Endothelial cell of umbilical vein (primary cell): ENCODE data around the gene SH3RF3. TPM values are rescaled to one million over a fixed set of nuclear protein-coding genes. Genes with fewer than 3 reads are reported as not detected.
"Not testable (repeated sequence)": the region's sequence is repeated elsewhere in the genome, so short reads cannot be mapped to it uniquely, and the experiment has no call there.

Experiments used
- BruUV-seq: library from RNA; stranded (reverse); fragments of 400-500 nt; replicated peaks from 2 replicates; lab custom pipeline; 2021; lab: Mats Ljungman, UMichigan
- CTCF ChIA-PET: fragments of 300-600, 350-600 bp; sonication (Branson Sonifier 250); formaldehyde crosslinking; loops from one replicate; lab custom pipeline; 2021; ENCODE audit warnings: antibody characterized with exemption, inconsistent platforms; lab: Charles Lee
- POLR2A ChIA-PET: fragments of 300-600, 350-600 bp; sonication (Branson Sonifier 250); formaldehyde crosslinking; loops from one replicate; lab custom pipeline; 2021; ENCODE audit warnings: antibody characterized with exemption, inconsistent platforms; lab: Charles Lee
- DNase-seq: peaks from one replicate; pipeline ENCODE4 v3.0.0-alpha.2; 2011; ENCODE audit warnings: low read depth, low spot score
- FAIRE-seq: peaks from 2 replicates; lab custom pipeline; 2011; peaks lifted over from hg19 to GRCh38; lab: Jason Lieb, UNC
- H2AFZ ChIP-seq: 2 replicates; pipeline ENCODE4 v1.6.0; 2012; ENCODE audit warnings: low read depth, low read length, control low read depth, inconsistent platforms
- H3K27ac ChIP-seq: 2 replicates; pipeline ENCODE4 v1.5.1; 2011; ENCODE audit warnings: low read depth, mild to moderate bottlenecking, control low read depth, low read length, moderate library complexity; ENCODE audit not compliant: insufficient read depth
- H3K27me3 ChIP-seq, 2 experiments: 2 replicates each; pipeline versions ENCODE4 v1.6.0 to v1.6.1; 2011; ENCODE audit warnings: low read length in 2 of 2, mixed read lengths in 1 of 2; ENCODE audit not compliant: control insufficient read depth in 2 of 2, insufficient read depth in 2 of 2
- H3K36me3 ChIP-seq, 2 experiments: 2 replicates in 1 of 2; 3 replicates in 1 of 2; pipeline ENCODE4 v1.5.1; 2011; ENCODE audit warnings: low read length in 2 of 2, mild to moderate bottlenecking in 1 of 2, moderate library complexity in 1 of 2; ENCODE audit not compliant: control insufficient read depth in 2 of 2, insufficient read depth in 2 of 2; ENCODE audit errors: extremely low read depth in 1 of 2
- H3K4me1 ChIP-seq: 3 replicates; pipeline ENCODE4 v1.5.1; 2011; ENCODE audit warnings: mild to moderate bottlenecking, low read length; ENCODE audit not compliant: control insufficient read depth, insufficient read depth; ENCODE audit errors: extremely low read depth
- H3K4me2 ChIP-seq: 2 replicates; pipeline ENCODE4 v1.6.1; 2011; ENCODE audit warnings: low read length, control low read depth, mixed read lengths; ENCODE audit not compliant: insufficient read depth
- H3K4me3 ChIP-seq, 3 experiments: fragments of 200-600 bp in 1 of 3; sonication (generic), shearing (Covaris generic) in 1 of 3; replicated peaks in 1 of 3; 2 replicates each; pipeline ENCODE4 v1.5.1; 2011 to 2016; ENCODE audit warnings: control low read depth in 3 of 3, low read length in 3 of 3, mild to moderate bottlenecking in 2 of 3, inconsistent platforms in 1 of 3, low read depth in 1 of 3, moderate library complexity in 1 of 3; ENCODE audit not compliant: insufficient read depth in 1 of 3
- H3K79me2 ChIP-seq: 2 replicates; pipeline ENCODE4 v1.6.0; 2012; ENCODE audit warnings: low read length, inconsistent platforms; ENCODE audit not compliant: control insufficient read depth, insufficient read depth
- H3K9ac ChIP-seq: replicated peaks from 2 replicates; pipeline ENCODE3; 2011; ENCODE audit warnings: low read length, control low read depth; ENCODE audit not compliant: insufficient read depth; ENCODE audit errors: extremely low read depth
- H3K9me1 ChIP-seq: replicated peaks from 3 replicates; pipeline ENCODE4 v1.6.0; 2011; ENCODE audit warnings: mild to moderate bottlenecking, low read length; ENCODE audit not compliant: control insufficient read depth, insufficient read depth; ENCODE audit errors: extremely low read depth
- H3K9me3 ChIP-seq: replicated peaks from 2 replicates; pipeline ENCODE4 v1.5.1; 2012; ENCODE audit warnings: low read length, inconsistent platforms; ENCODE audit not compliant: control insufficient read depth, insufficient read depth
- H4K20me1 ChIP-seq: replicated peaks from 2 replicates; pipeline ENCODE3; 2011; ENCODE audit warnings: mild to moderate bottlenecking, low read length; ENCODE audit not compliant: control insufficient read depth, insufficient read depth; ENCODE audit errors: extremely low read depth
- CTCF ChIP-seq, 2 donors: IDR thresholded peaks; 1 replicate in 1 of 2; 2 replicates in 1 of 2; pipeline ENCODE4 v1.5.1; 2011; ENCODE audit warnings: low read length in 2 of 2, mild to moderate bottlenecking in 2 of 2, moderate library complexity in 2 of 2, control low read depth in 1 of 2, inconsistent platforms in 1 of 2, low read depth in 1 of 2; ENCODE audit not compliant: insufficient read depth in 1 of 2; ENCODE audit errors: extremely low read depth in 1 of 2
- GATA2 ChIP-seq: IDR thresholded peaks from 2 replicates; pipeline ENCODE4 v1.7.0; 2011; ENCODE audit warnings: low read depth, mild to moderate bottlenecking, moderate library complexity, mixed read lengths, low read length; ENCODE audit not compliant: insufficient read length, insufficient read depth
- MYC ChIP-seq: IDR thresholded peaks from one replicate; pipeline ENCODE4 v1.6.1; 2011; ENCODE audit warnings: mild to moderate bottlenecking, low read depth, low read length
- POLR2AphosphoS5 ChIP-seq: IDR thresholded peaks from 2 replicates; pipeline ENCODE4 v1.6.1; 2012; ENCODE audit warnings: low read depth, mild to moderate bottlenecking, control low read depth, low read length, moderate library complexity; ENCODE audit not compliant: insufficient read depth
- dilution Hi-C: fragments of 300-500 bp; cut with MboI; formaldehyde crosslinking; loops from one replicate; pipeline ENCODE4 v1.15.0; 2019; ENCODE audit warnings: low sequenced_read_pairs; ENCODE audit not compliant: extremely low pct_ligation_motif_present
- intact Hi-C: fragments of 100-400 bp; cut with micrococcal nuclease; formaldehyde crosslinking; loops from one replicate; pipeline ENCODE4 v1.10.0; 2022
- polyA plus RNA-seq, 4 experiments: library from polyadenylated mRNA; depleted of rRNA in 3 of 4; stranded (reverse) in 3 of 4; unstranded in 1 of 4; fragments of >200 nt; gene quantifications; 2 replicates each; pipeline versions ENCODE4 v1.2.1 to v1.2.3, GENCODE V29; 2011 to 2012; ENCODE audit warnings: missing spikeins in 1 of 4
- total RNA-seq: library from RNA; stranded (reverse); gene quantifications from 2 replicates; pipeline ENCODE4 v1.2.3, GENCODE V29; 2021

The SH3RF3 gene
- total and polyA plus RNA-seq, 2 donors (not counting 3 experiments of a cell fraction or from before 2014, with no cell fraction given) = 3.8 to 14.7 TPM

- no peak for TF ChIP-seq CTCF (IDR thresholded peaks at IDR 0.05; ENCODE audit: extremely low read depth in 1 of 2, insufficient read depth in 1 of 2, low read depth in 1 of 2, low read length in 2 of 2)
- no peak for TF ChIP-seq MYC
- TF ChIP-seq GATA2 = no peak
- no peak for TF ChIP-seq POLR2AphosphoS5
- BruUV-seq = no TSS peak
- FAIRE-seq = no peak
- no peak overlapping the region for H2AFZ ChIP-seq
- H3K36me3 ChIP-seq = no peaks in the 10 kb centered on the region
- no peak for DNase-seq
- ChIA-PET CTCF (interaction anchor here (0.6 kb wide), 1 partner anchor 263 kb away, joined by 3 read pairs; no protein-coding TSS in a partner anchor), POLR2A (no interaction called here)
- dilution Hi-C loops (no loop called here), intact Hi-C loops (no loop called here)
- H3K9ac ChIP-seq = no peak overlapping the region
- no peaks in the 10 kb centered on the region for H4K20me1 ChIP-seq
- H3K27ac ChIP-seq = no peak overlapping the region
- H3K4me3 ChIP-seq = no peak overlapping the region
- H3K27me3 ChIP-seq = peaks cover 9 to 14% of the 10 kb centered on the region in 2 experiments
- no peaks in the 10 kb centered on the region for H3K9me1 ChIP-seq
- no peak overlapping the region for H3K4me2 ChIP-seq
- no peaks in the 10 kb centered on the region for H3K9me3 ChIP-seq
- no peaks in the 10 kb centered on the region for H3K79me2 ChIP-seq
- no peaks in the 10 kb centered on the region for H3K4me1 ChIP-seq
Measured at GRCh38 chr2:109120166-109120565, 8.8 kb upstream of the SH3RF3 start.

- dilution Hi-C loops, H3K27ac ChIP-seq, FAIRE-seq, H4K20me1 ChIP-seq, H3K36me3 ChIP-seq, intact Hi-C loops, H2AFZ ChIP-seq, H3K9me1 ChIP-seq, POLR2A ChIA-PET, DNase-seq, H3K9ac ChIP-seq, H3K4me3 ChIP-seq, BruUV-seq, H3K9me3 ChIP-seq, H3K4me1 ChIP-seq, H3K4me2 ChIP-seq, H3K79me2 ChIP-seq: not testable (repeated sequence)
- H3K27me3 ChIP-seq = peaks cover 9 to 14% of the 10 kb centered on the region in 2 experiments
- CTCF ChIA-PET = interaction anchor here (0.6 kb wide), 1 partner anchor 264 kb away, joined by 3 read pairs; no protein-coding TSS in a partner anchor
Measured at GRCh38 chr2:109120686-109121085, 8.3 kb upstream of the SH3RF3 start.
